Naive thymus-derived CD4-positive, alpha-beta T cell (primary cell): Measurements from ENCODE around the gene DDX10. TPM values are rescaled to one million over a fixed set of nuclear protein-coding genes. Genes with fewer than 3 reads are reported as not detected.

Experiments
- ATAC-seq: fragments of 150-1000 bp; cut with Tn5 transposase; 2 replicates; pipeline ENCODE4 v1.10.0; 2021; ENCODE audit warnings: mild to moderate bottlenecking, moderate library complexity
- CTCF ChIA-PET: fragments of 350-600 bp; sonication (Branson Sonifier 250); formaldehyde crosslinking; loops from one replicate; lab custom pipeline; 2021; ENCODE audit warnings: antibody characterized with exemption; lab: Charles Lee
- POLR2A ChIA-PET: fragments of 350-600 bp; sonication (Branson Sonifier 250); formaldehyde crosslinking; loops from one replicate; lab custom pipeline; 2021; ENCODE audit warnings: antibody characterized with exemption, inconsistent platforms; lab: Charles Lee
- DNase-seq, 9 donors: peaks; one replicate each; pipeline versions ENCODE4 v3.0.0 to v3.0.0-alpha.2; 2020 to 2022; ENCODE audit warnings: mixed read lengths in 1 of 9
- H3K27ac ChIP-seq: one replicate; pipeline ENCODE4 v1.7.0; 2013; ENCODE audit warnings: mild to moderate bottlenecking, low read depth, low read length, moderate library complexity
- H3K27me3 ChIP-seq, 2 donors: one replicate each; pipeline ENCODE4 v1.7.0; 2013; ENCODE audit warnings: low read length in 2 of 2, mild to moderate bottlenecking in 2 of 2, moderate library complexity in 2 of 2; ENCODE audit not compliant: control insufficient read depth in 2 of 2, insufficient read depth in 2 of 2
- H3K36me3 ChIP-seq, 3 experiments: 1 replicate in 2 of 3; 2 replicates in 1 of 3; pipeline ENCODE4 v1.7.0; 2013; ENCODE audit warnings: low read length in 3 of 3, mild to moderate bottlenecking in 3 of 3, moderate library complexity in 1 of 3; ENCODE audit not compliant: insufficient read depth in 3 of 3, control insufficient read depth in 2 of 3
- H3K4me1 ChIP-seq, 2 donors: one replicate each; pipeline ENCODE4 v1.7.0; 2013; ENCODE audit warnings: low read length in 2 of 2, mild to moderate bottlenecking in 2 of 2, moderate library complexity in 1 of 2; ENCODE audit not compliant: control insufficient read depth in 2 of 2, insufficient read depth in 2 of 2
- H3K4me3 ChIP-seq: 2 replicates; pipeline ENCODE4 v1.7.0; 2013; ENCODE audit warnings: mild to moderate bottlenecking, low read length
- H3K9me3 ChIP-seq, 3 experiments: 1 replicate in 2 of 3; 2 replicates in 1 of 3; pipeline ENCODE4 v1.7.0; 2013; ENCODE audit warnings: low read length in 3 of 3; ENCODE audit not compliant: control insufficient read depth in 2 of 3
- H3K27ac Mint-ChIP-seq, 9 donors: one replicate each; pipeline ENCODE4 v1.8.0; 2020 to 2022; ENCODE audit warnings: mixed read lengths in 9 of 9, mild to moderate bottlenecking in 8 of 9, moderate library complexity in 5 of 9, inconsistent platforms in 2 of 9
- H3K27me3 Mint-ChIP-seq, 5 donors: one replicate each; pipeline ENCODE4 v1.8.0; 2021 to 2022; ENCODE audit warnings: mixed read lengths in 5 of 5, mild to moderate bottlenecking in 1 of 5
- H3K36me3 Mint-ChIP-seq, 5 donors: one replicate each; pipeline ENCODE4 v1.8.0; 2020 to 2022; ENCODE audit warnings: mixed read lengths in 5 of 5, mild to moderate bottlenecking in 3 of 5, inconsistent platforms in 1 of 5
- H3K4me1 Mint-ChIP-seq, 7 donors: one replicate each; pipeline ENCODE4 v1.8.0; 2020 to 2022; ENCODE audit warnings: mixed read lengths in 7 of 7, mild to moderate bottlenecking in 3 of 7, inconsistent platforms in 1 of 7
- H3K4me3 Mint-ChIP-seq, 10 donors: one replicate each; pipeline ENCODE4 v1.8.0; 2020 to 2022; ENCODE audit warnings: mild to moderate bottlenecking in 10 of 10, mixed read lengths in 10 of 10, moderate library complexity in 6 of 10, inconsistent platforms in 2 of 10
- H3K9me3 Mint-ChIP-seq, 11 donors: one replicate each; pipeline ENCODE4 v1.8.0; 2020 to 2022; ENCODE audit warnings: mixed read lengths in 11 of 11, mild to moderate bottlenecking in 4 of 11, inconsistent platforms in 1 of 11, moderate library complexity in 1 of 11
- intact Hi-C, 2 donors: fragments of 100-400 bp; cut with micrococcal nuclease; formaldehyde crosslinking; loops; one replicate each; pipeline ENCODE4 v1.15.1; 2023
- polyA plus RNA-seq, 2 donors: library from polyadenylated mRNA; unstranded; fragments of 300-500 nt; fragmentation: Illumina TruSeq; gene quantifications; one replicate each; pipeline ENCODE4 v1.2.3, GENCODE V29; 2021
- total RNA-seq, 6 experiments: library from RNA in 5 of 6; stranded (reverse) in 5 of 6; gene quantifications; 1 replicate in 5 of 6; 2 replicates in 1 of 6; pipeline ENCODE4 v1.2.3 and lab custom pipeline; 2021 to 2026

The DDX10 gene
- total and polyA plus RNA-seq, 7 experiments from 2014 or later = 14.8 to 34.6 (median 22.4) TPM

DNA sequence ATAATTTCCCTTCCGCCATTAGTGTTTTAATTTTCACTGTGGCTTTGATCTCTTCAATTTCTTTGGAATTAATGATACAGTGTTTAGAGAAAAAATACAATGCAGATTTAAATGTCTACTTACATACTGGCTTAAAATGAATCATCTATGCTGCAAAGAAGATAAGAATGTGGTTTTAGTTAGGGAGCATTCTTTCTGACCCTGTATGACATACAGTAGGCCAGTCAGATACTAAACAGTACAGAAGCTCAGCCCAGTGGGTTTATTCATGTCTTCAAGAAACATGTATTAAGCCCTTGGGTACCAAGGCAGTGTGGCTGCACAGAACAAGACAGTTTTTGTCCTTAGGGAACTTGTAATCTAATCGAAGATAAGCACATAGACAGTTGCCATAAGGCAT lies 268.8 kb downstream of the DDX10 start:
- ChIA-PET CTCF (no interaction called here), POLR2A (no interaction called here)
- Histone ChIP-seq H3K27me3 (no peaks in the 10 kb centered on the region), H3K9me3 (no peaks in the 10 kb centered on the region), H3K27ac (no peak overlapping the region), H3K4me3 (no peak overlapping the region), H3K4me1 (no peaks in the 10 kb centered on the region), H3K36me3 (no peaks in the 10 kb centered on the region)
- H3K27ac Mint-ChIP-seq = no peak overlapping the region
- H3K9me3 Mint-ChIP-seq = no peaks in the 10 kb centered on the region
- H3K4me1 Mint-ChIP-seq = no peaks in the 10 kb centered on the region
- intact Hi-C loops = no loop called here
- H3K4me3 Mint-ChIP-seq = no peak overlapping the region
- ATAC-seq = no peak
- H3K36me3 Mint-ChIP-seq = peaks cover 2 to 60% (median 11%) of the 10 kb centered on the region in 5 donors
- H3K27me3 Mint-ChIP-seq = no peaks in the 10 kb centered on the region
- DNase-seq = no peak

DNA sequence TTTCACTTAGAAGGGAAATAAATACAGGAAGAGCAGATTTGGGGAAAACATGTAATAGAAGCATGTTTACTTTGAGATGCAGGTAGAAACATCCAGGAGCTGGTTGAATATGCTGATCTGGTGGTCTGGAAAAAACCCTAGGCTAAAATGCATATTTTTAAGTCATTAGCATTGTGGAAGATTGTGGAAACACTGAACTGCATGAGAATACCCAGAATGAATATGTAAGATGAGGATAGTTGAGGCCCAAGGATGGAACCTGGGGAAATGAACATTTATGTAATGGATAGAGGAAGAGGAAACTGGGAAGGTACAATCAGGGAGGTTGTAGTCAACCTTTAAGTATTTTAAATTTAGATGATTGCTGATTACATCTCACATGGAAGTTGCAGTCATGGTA lies 269.4 kb downstream of the DDX10 start:
- Mint-ChIP-seq H3K4me1 (no peaks in the 10 kb centered on the region), H3K9me3 (no peaks in the 10 kb centered on the region), H3K27me3 (no peaks in the 10 kb centered on the region), H3K36me3 (peaks cover 2 to 59% (median 11%) of the 10 kb centered on the region in 5 donors), H3K27ac (no peak overlapping the region), H3K4me3 (no peak overlapping the region)
- H3K9me3 ChIP-seq = no peaks in the 10 kb centered on the region
- peaks cover 0 to under 1% (median 0%) of the 10 kb centered on the region in 3 experiments for H3K36me3 ChIP-seq
- intact Hi-C loops = no loop called here
- ChIA-PET POLR2A (no interaction called here), CTCF (no interaction called here)
- ATAC-seq (no peak), DNase-seq (no peak)
- no peak overlapping the region for H3K27ac ChIP-seq
- H3K27me3 ChIP-seq = no peaks in the 10 kb centered on the region
- no peak overlapping the region for H3K4me3 ChIP-seq
- no peaks in the 10 kb centered on the region for H3K4me1 ChIP-seq

DNA sequence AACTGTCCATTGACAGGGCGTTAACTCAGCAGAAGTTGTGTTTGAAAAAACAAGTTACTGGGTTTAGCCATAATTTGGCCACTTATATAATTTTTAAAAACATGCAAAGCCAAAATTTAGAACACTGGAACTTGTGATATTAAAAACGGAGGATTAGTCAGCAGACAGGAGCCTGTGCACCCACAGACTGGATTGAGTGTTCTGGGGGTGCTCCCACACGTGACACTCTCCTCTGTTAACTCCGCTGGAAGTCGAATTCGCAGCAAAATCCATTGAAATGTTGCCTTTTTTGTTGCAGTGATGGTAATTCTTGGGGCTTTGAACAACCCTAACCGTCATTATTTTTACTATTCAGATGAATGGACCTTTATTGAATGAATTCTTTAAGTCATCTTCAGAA lies 269.8 kb downstream of the DDX10 start:
- intact Hi-C loops = no loop called here

DNA sequence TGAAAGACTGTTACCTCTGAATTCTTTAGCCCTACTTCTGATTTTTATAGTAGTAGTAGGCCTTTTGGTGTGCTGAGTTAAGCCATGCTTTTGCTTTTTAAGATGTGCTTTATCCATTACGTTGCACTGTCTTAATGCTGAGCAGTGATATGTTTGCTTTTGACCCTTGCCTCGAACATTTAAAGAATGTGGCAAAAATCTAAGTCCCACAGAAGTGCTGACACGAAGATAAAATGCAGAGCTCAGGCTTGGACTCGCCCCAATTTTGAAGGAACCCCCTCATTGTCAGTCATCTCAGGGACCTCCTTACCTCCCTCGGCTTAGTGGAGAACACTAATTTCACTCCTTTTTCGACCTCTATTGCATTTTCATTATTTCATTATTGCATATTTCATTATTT lies 272.9 kb downstream of the DDX10 start:
- Histone ChIP-seq H3K4me3 (no peak overlapping the region), H3K27me3 (no peaks in the 10 kb centered on the region), H3K9me3 (no peaks in the 10 kb centered on the region), H3K4me1 (no peaks in the 10 kb centered on the region), H3K27ac (no peak overlapping the region), H3K36me3 (peaks cover 0 to 26% (median 0%) of the 10 kb centered on the region in 3 experiments)
- H3K27ac Mint-ChIP-seq = no peak overlapping the region
- DNase-seq (no peak), ATAC-seq (no peak)
- intact Hi-C loops = no loop called here
- peaks cover 0 to 1% (median 0%) of the 10 kb centered on the region in 11 donors for H3K9me3 Mint-ChIP-seq
- CTCF ChIA-PET = no interaction called here
- no peak overlapping the region for H3K4me3 Mint-ChIP-seq
- peaks cover 12 to 70% (median 37%) of the 10 kb centered on the region in 5 donors for H3K36me3 Mint-ChIP-seq
- no peaks in the 10 kb centered on the region for H3K4me1 Mint-ChIP-seq
- POLR2A ChIA-PET = no interaction called here
- no peaks in the 10 kb centered on the region for H3K27me3 Mint-ChIP-seq

More for the DNA sequence above, 269.8 kb downstream of the DDX10 start:
- Histone ChIP-seq H3K27ac (no peak overlapping the region), H3K9me3 (no peaks in the 10 kb centered on the region), H3K27me3 (no peaks in the 10 kb centered on the region), H3K36me3 (peaks cover 0 to 5% (median 0%) of the 10 kb centered on the region in 3 experiments), H3K4me3 (no peak overlapping the region), H3K4me1 (no peaks in the 10 kb centered on the region)
- H3K36me3 Mint-ChIP-seq = peaks cover 2 to 59% (median 13%) of the 10 kb centered on the region in 5 donors
- no peaks in the 10 kb centered on the region for H3K27me3 Mint-ChIP-seq
- CTCF ChIA-PET = no interaction called here
- no peak overlapping the region for H3K27ac Mint-ChIP-seq
- POLR2A ChIA-PET = no interaction called here
- no peak overlapping the region for H3K4me3 Mint-ChIP-seq
- ATAC-seq (no peak), DNase-seq (no peak)
- H3K9me3 Mint-ChIP-seq = no peaks in the 10 kb centered on the region
- no peaks in the 10 kb centered on the region for H3K4me1 Mint-ChIP-seq

DNA sequence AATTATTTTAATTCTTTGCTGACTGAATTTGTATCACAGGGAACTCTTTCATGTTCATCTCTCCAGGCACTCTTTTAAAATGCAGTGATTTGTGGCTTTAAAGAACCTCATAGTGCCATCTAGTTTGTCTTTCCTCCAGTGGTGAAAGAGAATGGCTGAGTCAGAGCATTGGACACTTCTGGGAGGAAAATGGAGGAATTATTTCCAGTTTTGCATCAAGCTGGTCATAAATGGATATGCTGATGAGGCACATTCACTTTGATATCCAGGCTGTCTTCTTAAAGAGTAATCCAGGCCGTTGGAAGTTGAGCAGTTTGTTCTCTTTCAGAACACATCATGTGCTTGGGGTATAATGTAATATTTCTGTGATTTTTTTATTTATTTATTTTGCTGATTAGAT lies 273.7 kb downstream of the DDX10 start:
- Histone ChIP-seq H3K4me1 (no peaks in the 10 kb centered on the region), H3K27me3 (no peaks in the 10 kb centered on the region), H3K27ac (no peak overlapping the region), H3K36me3 (peaks cover 0 to 26% (median 0%) of the 10 kb centered on the region in 3 experiments), H3K9me3 (no peaks in the 10 kb centered on the region), H3K4me3 (no peak overlapping the region)
- intact Hi-C loops = no loop called here
- peaks cover 13 to 70% (median 39%) of the 10 kb centered on the region in 5 donors for H3K36me3 Mint-ChIP-seq
- H3K4me3 Mint-ChIP-seq = no peak overlapping the region
- no peak for DNase-seq
- no peak overlapping the region for H3K27ac Mint-ChIP-seq
- peaks cover 0 to 1% (median 0%) of the 10 kb centered on the region in 7 donors for H3K4me1 Mint-ChIP-seq
- peaks cover 0 to 1% (median 0%) of the 10 kb centered on the region in 11 donors for H3K9me3 Mint-ChIP-seq
- CTCF ChIA-PET = no interaction called here
- ATAC-seq = no peak
- H3K27me3 Mint-ChIP-seq = no peaks in the 10 kb centered on the region
- POLR2A ChIA-PET = no interaction called here

DNA sequence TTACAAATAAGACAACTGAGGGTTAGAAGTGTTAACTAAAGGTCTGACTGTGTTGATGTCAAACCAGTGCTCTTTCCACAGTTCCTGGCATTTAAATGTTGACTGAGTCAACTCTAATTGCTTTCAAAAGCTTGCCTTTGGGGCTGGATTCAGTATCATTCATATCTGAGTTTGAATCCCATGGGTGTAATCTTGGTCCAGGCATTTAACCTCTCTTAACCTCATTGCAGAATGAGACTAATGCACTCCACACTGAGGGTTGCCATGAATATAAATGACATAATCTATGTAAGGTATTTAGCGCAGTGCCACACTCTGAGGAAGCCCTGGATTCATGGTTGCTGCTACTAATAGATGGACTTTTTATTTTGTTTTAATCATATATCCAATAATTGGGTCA lies 274.3 kb downstream of the DDX10 start:
- POLR2A ChIA-PET = no interaction called here
- ATAC-seq (no peak), DNase-seq (no peak)
- no peaks in the 10 kb centered on the region for H3K27me3 Mint-ChIP-seq
- H3K4me1 ChIP-seq = no peaks in the 10 kb centered on the region
- no peak overlapping the region for H3K4me3 ChIP-seq
- no peak overlapping the region for H3K27ac Mint-ChIP-seq
- CTCF ChIA-PET = no interaction called here
- peaks cover 0 to 26% (median 0%) of the 10 kb centered on the region in 3 experiments for H3K36me3 ChIP-seq
- no peaks in the 10 kb centered on the region for H3K9me3 ChIP-seq
- peaks cover 0 to 1% (median 0%) of the 10 kb centered on the region in 11 donors for H3K9me3 Mint-ChIP-seq
- H3K4me1 Mint-ChIP-seq = peaks cover 0 to 1% (median 0%) of the 10 kb centered on the region in 7 donors
- intact Hi-C loops = no loop called here
- no peak overlapping the region for H3K4me3 Mint-ChIP-seq
- H3K27ac ChIP-seq = no peak overlapping the region
- H3K27me3 ChIP-seq = no peaks in the 10 kb centered on the region
- peaks cover 13 to 69% (median 38%) of the 10 kb centered on the region in 5 donors for H3K36me3 Mint-ChIP-seq

DNA sequence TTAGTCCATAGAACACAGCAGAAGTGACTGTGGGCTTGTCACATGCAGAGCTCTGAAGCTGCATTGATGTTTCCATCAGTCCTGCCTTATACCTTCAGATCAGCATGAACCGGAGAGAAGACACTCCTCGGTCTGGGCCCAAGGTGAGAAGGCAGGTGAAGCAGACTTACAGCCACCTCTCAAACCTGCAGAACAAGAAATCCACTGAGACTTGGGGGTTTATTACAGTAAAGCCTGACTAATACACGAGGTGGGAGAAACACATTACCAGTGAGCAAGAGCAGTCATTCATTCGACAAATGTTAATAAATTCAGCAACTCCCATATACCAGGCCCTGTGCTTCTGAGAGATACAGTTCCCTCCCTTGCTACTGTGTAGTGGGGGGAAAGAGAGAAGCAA lies 279.0 kb downstream of the DDX10 start:
- peaks cover 0 to 16% (median 5%) of the 10 kb centered on the region in 11 donors for H3K9me3 Mint-ChIP-seq
- Histone ChIP-seq H3K36me3 (peaks cover 0 to 26% (median 0%) of the 10 kb centered on the region in 3 experiments), H3K4me3 (no peak overlapping the region), H3K27me3 (no peaks in the 10 kb centered on the region), H3K9me3 (no peaks in the 10 kb centered on the region), H3K4me1 (no peaks in the 10 kb centered on the region), H3K27ac (no peak overlapping the region)
- no peak for ATAC-seq
- no peak overlapping the region for H3K4me3 Mint-ChIP-seq
- peak overlapping the region in 1 of 9 donors; percentile 24 for H3K27ac Mint-ChIP-seq
- intact Hi-C loops = no loop called here
- H3K4me1 Mint-ChIP-seq = peaks cover 0 to 1% (median 0%) of the 10 kb centered on the region in 7 donors
- no peaks in the 10 kb centered on the region for H3K27me3 Mint-ChIP-seq
- DNase-seq = no peak
- ChIA-PET CTCF (interaction anchor here (0.6 kb wide), 1 partner anchor 1002 kb away, joined by 3 read pairs; no protein-coding TSS in a partner anchor), POLR2A (no interaction called here)
- H3K36me3 Mint-ChIP-seq = peaks cover 17 to 75% (median 59%) of the 10 kb centered on the region in 5 donors
